Mesendoderm (in vitro differentiated cells): Measurements from ENCODE around the gene UBXN2A.
"Not testable (repeated sequence)": the region's sequence is repeated elsewhere in the genome, so short reads cannot be mapped to it uniquely, and the experiment has no call there.

ENCODE experiments used
- DNase-seq: peaks from one replicate; pipeline ENCODE4 v3.0.0; 2013
- H2AK5ac ChIP-seq: 2 replicates; pipeline ENCODE4 v1.6.1; 2013; ENCODE audit warnings: low read length, inconsistent platforms
- H2BK120ac ChIP-seq: 2 replicates; pipeline ENCODE4 v1.6.1; 2013; ENCODE audit warnings: low read depth, mild to moderate bottlenecking, low read length, moderate library complexity, mixed read lengths
- H2BK15ac ChIP-seq: replicated peaks from 2 replicates; pipeline ENCODE4 v1.6.1; 2013; ENCODE audit warnings: low read depth, mild to moderate bottlenecking, moderate library complexity
- H2BK5ac ChIP-seq: 2 replicates; pipeline ENCODE4 v1.6.1; 2013; ENCODE audit warnings: low read length, inconsistent platforms
- H3K18ac ChIP-seq: 2 replicates; pipeline ENCODE4 v1.6.1; 2013; ENCODE audit warnings: mild to moderate bottlenecking, low read length, mixed read lengths
- H3K23ac ChIP-seq: one replicate; pipeline ENCODE4 v1.6.1; 2013; ENCODE audit warnings: low read length
- H3K27ac ChIP-seq: 2 replicates; pipeline ENCODE4 v1.5.1; 2013; ENCODE audit warnings: low read depth, mild to moderate bottlenecking, inconsistent platforms, low read length, moderate library complexity
- H3K27me3 ChIP-seq: 2 replicates; pipeline ENCODE4 v1.6.1; 2013; ENCODE audit warnings: low read length, control low read depth, mild to moderate bottlenecking, inconsistent platforms; ENCODE audit not compliant: insufficient read depth, poor library complexity
- H3K36me3 ChIP-seq: 2 replicates; pipeline ENCODE4 v1.6.1; 2013; ENCODE audit warnings: low read length, inconsistent platforms; ENCODE audit not compliant: control insufficient read depth, insufficient read depth
- H3K4ac ChIP-seq: one replicate; pipeline ENCODE4 v1.6.1; 2013; ENCODE audit warnings: low read depth, mild to moderate bottlenecking, low read length, moderate library complexity
- H3K4me1 ChIP-seq: 2 replicates; pipeline ENCODE4 v1.6.1; 2013; ENCODE audit warnings: low read depth, low read length, inconsistent platforms; ENCODE audit not compliant: control insufficient read depth
- H3K4me2 ChIP-seq: 2 replicates; pipeline ENCODE4 v1.6.1; 2013; ENCODE audit warnings: low read length
- H3K4me3 ChIP-seq: 2 replicates; pipeline ENCODE4 v1.5.1; 2013; ENCODE audit warnings: mild to moderate bottlenecking, low read length
- H3K56ac ChIP-seq: one replicate; pipeline ENCODE4 v1.6.1; 2013; ENCODE audit warnings: low read length
- H3K79me1 ChIP-seq: 2 replicates; pipeline ENCODE4 v1.6.1; 2013; ENCODE audit warnings: low read length, inconsistent platforms
- H3K79me2 ChIP-seq: 2 replicates; pipeline ENCODE4 v1.6.1; 2013; ENCODE audit warnings: mild to moderate bottlenecking, low read length; ENCODE audit not compliant: control insufficient read depth, insufficient read depth
- H3K9ac ChIP-seq: 2 replicates; pipeline ENCODE4 v1.6.1; 2013; ENCODE audit warnings: low read length, inconsistent platforms
- H4K5ac ChIP-seq: one replicate; pipeline ENCODE4 v1.6.1; 2013; ENCODE audit warnings: low read length
- H4K8ac ChIP-seq: one replicate; pipeline ENCODE4 v1.6.1; 2013; ENCODE audit warnings: low read depth, mild to moderate bottlenecking, control low read depth, low read length, moderate library complexity
- WGBS: extraction: QIAGEN DNeasy Blood & Tissue Kit; methylation state at CpG from one replicate; pipeline ENCODE4 v1.1.7; 2013; ENCODE audit warnings: low lambda C conversion rate, missing lambda C conversion rate; ENCODE audit not compliant: insufficient coverage; ENCODE audit errors: extremely low coverage; 5-methylcytosine and 5-hydroxymethylcytosine counted together

The UBXN2A gene

GRCh38 chr2:24040511-24040910 lies 100.2 kb downstream of the UBXN2A start:
- Histone ChIP-seq H3K4me1 (no peaks in the 10 kb centered on the region), H2BK120ac (no peak overlapping the region), H3K23ac (no peak overlapping the region)

GRCh38 chr2:24043133-24043532 lies 102.9 kb downstream of the UBXN2A start:
- not testable (repeated sequence) for H3K9ac ChIP-seq, H3K56ac ChIP-seq, H3K4me1 ChIP-seq, H4K8ac ChIP-seq, H3K79me1 ChIP-seq, H3K27me3 ChIP-seq, H2BK15ac ChIP-seq, H3K4me2 ChIP-seq, H3K4ac ChIP-seq, H2BK5ac ChIP-seq, H3K27ac ChIP-seq, H4K5ac ChIP-seq, H3K36me3 ChIP-seq, H3K79me2 ChIP-seq, H2BK120ac ChIP-seq, DNase-seq, H3K18ac ChIP-seq, H2AK5ac ChIP-seq, H3K4me3 ChIP-seq, H3K23ac ChIP-seq
- no CpG with 5 or more reads among the region's 6 CpGs for WGBS

More at GRCh38 chr2:24040511-24040910, 100.2 kb downstream of the UBXN2A start:
- DNase-seq = no peak
- Histone ChIP-seq H3K18ac (no peak overlapping the region), H3K56ac (no peak overlapping the region), H2BK5ac (no peak overlapping the region), H3K9ac (no peak overlapping the region), H4K8ac (no peak overlapping the region), H3K27ac (no peak overlapping the region), H3K4me2 (no peak overlapping the region), H2AK5ac (no peak overlapping the region), H2BK15ac (no peak overlapping the region), H3K79me2 (no peaks in the 10 kb centered on the region), H4K5ac (no peak overlapping the region), H3K79me1 (peaks cover 3% of the 10 kb centered on the region), H3K4me3 (no peak overlapping the region), H3K27me3 (no peaks in the 10 kb centered on the region), H3K36me3 (peaks cover 8% of the 10 kb centered on the region), H3K4ac (no peak overlapping the region)
- no CpG with 5 or more reads among the region's 4 CpGs for WGBS

GRCh38 chr2:24045511-24046508 lies 105.5 kb downstream of the UBXN2A start:
- Histone ChIP-seq H3K18ac (no peak overlapping the region), H4K5ac (no peak overlapping the region), H3K4me1 (no peaks in the 10 kb centered on the region), H3K4ac (no peak overlapping the region), H3K79me2 (peaks cover 2% of the 10 kb centered on the region), H3K56ac (no peak overlapping the region), H3K4me2 (no peak overlapping the region), H3K23ac (no peak overlapping the region), H3K79me1 (peaks cover 2% of the 10 kb centered on the region), H2BK120ac (no peak overlapping the region), H2BK15ac (no peak overlapping the region), H3K27me3 (no peaks in the 10 kb centered on the region), H2AK5ac (no peak overlapping the region), H3K36me3 (no peaks in the 10 kb centered on the region), H3K4me3 (no peak overlapping the region), H3K9ac (peak overlapping the region; percentile 13), H3K27ac (no peak overlapping the region), H4K8ac (no peak overlapping the region), H2BK5ac (no peak overlapping the region)
- no peak for DNase-seq
- no CpG with 5 or more reads among the region's 11 CpGs for WGBS

- no peak overlapping the region for H2BK120ac ChIP-seq
- H2AK5ac ChIP-seq = no peak overlapping the region
- no peaks in the 10 kb centered on the region for H3K4me1 ChIP-seq
- H3K56ac ChIP-seq = no peak overlapping the region
- no peak overlapping the region for H3K18ac ChIP-seq
- H2BK5ac ChIP-seq = no peak overlapping the region
- H3K23ac ChIP-seq = no peak overlapping the region
- H3K9ac ChIP-seq = peak overlapping the region; percentile 89
- no peak for DNase-seq
- no peak overlapping the region for H2BK15ac ChIP-seq
- H4K8ac ChIP-seq = no peak overlapping the region
- H3K4ac ChIP-seq = no peak overlapping the region
- no CpG with 5 or more reads among the region's 2 CpGs for WGBS
- H3K36me3 ChIP-seq = no peaks in the 10 kb centered on the region
- peak overlapping the region; percentile 83 for H3K4me2 ChIP-seq
- H3K27me3 ChIP-seq = no peaks in the 10 kb centered on the region
- peaks cover 2% of the 10 kb centered on the region for H3K79me1 ChIP-seq
- no peak overlapping the region for H4K5ac ChIP-seq
- no peak overlapping the region for H3K27ac ChIP-seq
- peak overlapping the region; percentile 86 for H3K4me3 ChIP-seq
- H3K79me2 ChIP-seq = peaks cover 2% of the 10 kb centered on the region
Measured at GRCh38 chr2:24046599-24046929, 106.3 kb downstream of the UBXN2A start.

- Histone ChIP-seq H3K79me1 (peaks cover 2% of the 10 kb centered on the region), H2BK5ac (no peak within 1 kb of the TSS), H4K5ac (no peak within 1 kb of the TSS), H2BK15ac (no peak within 1 kb of the TSS), H4K8ac (no peak within 1 kb of the TSS), H3K4ac (no peak within 1 kb of the TSS), H3K56ac (peak within 1 kb of the TSS; percentile 97), H3K4me1 (no peaks in the 10 kb centered on the region), H3K4me3 (peak within 1 kb of the TSS; percentile 86), H3K9ac (peak within 1 kb of the TSS; percentile 89), H3K27me3 (no peaks in the 10 kb centered on the region), H2AK5ac (no peak within 1 kb of the TSS), H2BK120ac (no peak within 1 kb of the TSS), H3K27ac (peak within 1 kb of the TSS; percentile 34), H3K36me3 (no peaks in the 10 kb centered on the region), H3K4me2 (peak within 1 kb of the TSS; percentile 83), H3K18ac (peak within 1 kb of the TSS; percentile 64), H3K79me2 (peaks cover 2% of the 10 kb centered on the region), H3K23ac (no peak within 1 kb of the TSS)
- WGBS = no CpG with 5 or more reads among the region's 38 CpGs
- peak; percentile 100 for DNase-seq
Measured at GRCh38 chr2:24046930-24047702, 106.9 kb downstream of the UBXN2A start, which contains the start of gene WDCP. WDCP (minus strand) TSS chr2:24047391; CDS start chr2:24039494, 7,897 bp downstream.
